Non-pigmented ciliary epithelial cell (primary cell): ENCODE measurements around the gene ZNF165.
A peak's percentile ranks its signal among the peaks of the same experiment; 100 is the strongest.
"Not testable (repeated sequence)": the region's sequence is repeated elsewhere in the genome, so short reads cannot be mapped to it uniquely, and the experiment has no call there.

Source experiments
- DNase-seq: peaks from one replicate; pipeline ENCODE4 v3.0.0-alpha.2; 2010; ENCODE audit warnings: low read depth

ZNF165 gene

GRCh38 chr6:28080381-28080630, at the start of gene ZNF165:
Gene ZNF165 (plus strand): TSS chr6:28080568. CDS start chr6:28085481, 4,913 bp downstream.
- DNase-seq: not testable (repeated sequence)

GRCh38 chr6:28053584-28053983, 26.8 kb upstream of the ZNF165 start:
- DNase-seq: no peak

- DNase-seq: no peak
Observed at GRCh38 chr6:28060405-28060804, 20.0 kb upstream of the ZNF165 start.

- DNase-seq: no peak
Observed at GRCh38 chr6:28064272-28064671, 16.1 kb upstream of the ZNF165 start.

GRCh38 chr6:28068067-28068466, 12.3 kb upstream of the ZNF165 start:
- DNase-seq: no peak

- DNase-seq: not testable (repeated sequence)
Observed at GRCh38 chr6:28070968-28071367, 9.4 kb upstream of the ZNF165 start.

GRCh38 chr6:28078050-28078449, 2.3 kb upstream of the ZNF165 start:
- DNase-seq: no peak

GRCh38 chr6:28078836-28079235, 1.5 kb upstream of the ZNF165 start:
- DNase-seq: no peak

GRCh38 chr6:28080631-28081485, 490 bp downstream of the ZNF165 start:
- peak; percentile 94 for DNase-seq

GRCh38 chr6:28081486-28081751, 1.1 kb downstream of the ZNF165 start:
- DNase-seq: no peak

GRCh38 chr6:28082939-28083338, 2.6 kb downstream of the ZNF165 start:
- DNase-seq: no peak

GRCh38 chr6:28089054-28089453, 8.7 kb downstream of the ZNF165 start:
- no peak for DNase-seq

GRCh38 chr6:28090917-28091586, 10.7 kb downstream of the ZNF165 start:
- DNase-seq: no peak

- DNase-seq: not testable (repeated sequence)
Observed at GRCh38 chr6:28102222-28102621, 21.9 kb downstream of the ZNF165 start.

- DNase-seq: not testable (repeated sequence)
Observed at GRCh38 chr6:28102699-28103098, 22.3 kb downstream of the ZNF165 start.

- DNase-seq: peak; percentile 27
Observed at GRCh38 chr6:28104392-28105244, 24.2 kb downstream of the ZNF165 start.

- no peak for DNase-seq
Observed at GRCh38 chr6:28105245-28105639, 24.9 kb downstream of the ZNF165 start.

- DNase-seq: no peak
Observed at GRCh38 chr6:28107506-28107905, 27.1 kb downstream of the ZNF165 start.

GRCh38 chr6:28111964-28112363, 31.6 kb downstream of the ZNF165 start:
- no peak for DNase-seq

- no peak for DNase-seq
Observed at GRCh38 chr6:28115799-28116198, 35.4 kb downstream of the ZNF165 start.

- no peak for DNase-seq
Observed at GRCh38 chr6:28117386-28118050, 37.1 kb downstream of the ZNF165 start.

GRCh38 chr6:28118217-28118616, 37.8 kb downstream of the ZNF165 start:
- no peak for DNase-seq
